ENCODE data around the gene KCND1. TPM values are rescaled to one million over a fixed set of nuclear protein-coding genes. Genes with fewer than 3 reads are reported as not detected.

The KCND1 gene
- total RNA-seq = 0.51 and 1.1 TPM in 2 replicates

DNA sequence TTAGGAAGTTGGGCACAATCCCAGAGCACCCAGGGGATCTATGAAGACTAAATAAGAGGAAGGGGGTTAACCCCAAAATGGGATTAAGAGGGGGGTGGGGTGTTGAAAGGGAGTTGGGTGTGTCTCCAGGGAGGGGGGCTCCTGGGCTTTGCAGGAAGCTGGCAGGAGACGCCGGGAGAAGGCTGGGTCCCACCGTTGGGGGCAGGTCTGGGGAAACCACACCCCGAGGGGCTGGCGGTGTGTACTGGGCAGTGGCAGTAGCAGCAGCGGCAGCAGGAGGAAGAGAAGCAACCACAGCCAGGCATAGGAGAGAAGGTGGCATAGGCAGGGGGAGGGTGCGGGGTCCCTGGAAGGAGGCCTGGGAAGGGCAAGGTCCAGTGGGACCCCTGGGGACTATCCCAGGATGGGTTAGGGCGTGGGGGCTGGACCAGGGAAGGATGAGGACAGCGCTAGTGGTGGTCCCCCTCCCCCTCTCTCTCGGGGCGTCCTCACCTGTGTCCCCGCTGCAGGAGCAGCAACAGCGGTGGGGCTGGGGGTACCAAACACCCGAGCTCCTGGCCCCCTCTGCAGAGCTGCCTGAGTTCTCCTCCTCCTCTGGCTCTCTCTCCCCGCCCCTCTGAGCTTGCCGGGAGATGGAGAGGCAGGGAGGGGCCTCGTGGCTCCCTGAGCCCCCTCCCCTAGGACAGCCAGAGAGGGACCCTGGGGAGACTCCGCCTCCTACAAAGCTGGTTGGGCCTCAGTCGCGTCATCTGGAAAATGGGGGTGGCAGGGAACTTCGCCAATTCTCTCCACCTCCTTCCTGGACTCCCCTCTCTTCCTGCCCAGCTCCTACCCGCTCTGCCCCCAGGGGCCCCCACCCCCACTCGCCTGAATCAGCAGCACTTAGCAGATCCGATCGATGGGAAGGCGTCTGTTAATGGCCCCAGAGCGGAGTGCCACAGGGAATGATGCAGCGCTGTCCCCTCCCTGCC lies at the start of gene KCND1:
TSS of gene KCND1 (minus strand) at position 596 of the 971 bp plus-strand sequence. CDS start 1,573 bp downstream, outside the sequence.
- TF ChIP-seq, protein P1, sequence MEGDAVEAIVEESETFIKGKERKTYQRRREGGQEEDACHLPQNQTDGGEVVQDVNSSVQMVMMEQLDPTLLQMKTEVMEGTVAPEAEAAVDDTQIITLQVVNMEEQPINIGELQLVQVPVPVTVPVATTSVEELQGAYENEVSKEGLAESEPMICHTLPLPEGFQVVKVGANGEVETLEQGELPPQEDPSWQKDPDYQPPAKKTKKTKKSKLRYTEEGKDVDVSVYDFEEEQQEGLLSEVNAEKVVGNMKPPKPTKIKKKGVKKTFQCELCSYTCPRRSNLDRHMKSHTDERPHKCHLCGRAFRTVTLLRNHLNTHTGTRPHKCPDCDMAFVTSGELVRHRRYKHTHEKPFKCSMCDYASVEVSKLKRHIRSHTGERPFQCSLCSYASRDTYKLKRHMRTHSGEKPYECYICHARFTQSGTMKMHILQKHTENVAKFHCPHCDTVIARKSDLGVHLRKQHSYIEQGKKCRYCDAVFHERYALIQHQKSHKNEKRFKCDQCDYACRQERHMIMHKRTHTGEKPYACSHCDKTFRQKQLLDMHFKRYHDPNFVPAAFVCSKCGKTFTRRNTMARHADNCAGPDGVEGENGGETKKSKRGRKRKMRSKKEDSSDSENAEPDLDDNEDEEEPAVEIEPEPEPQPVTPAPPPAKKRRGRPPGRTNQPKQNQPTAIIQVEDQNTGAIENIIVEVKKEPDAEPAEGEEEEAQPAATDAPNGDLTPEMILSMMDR (conservative IDR thresholded peaks at IDR 0.05; ENCODE audit: low read depth, low read length) = no peak
- peak within 1 kb of the TSS; percentile 55 for H3K4me3 ChIP-seq (ENCODE audit: low read depth, low read length)
- DNase-seq (ENCODE audit: low read depth) = no peak

DNA sequence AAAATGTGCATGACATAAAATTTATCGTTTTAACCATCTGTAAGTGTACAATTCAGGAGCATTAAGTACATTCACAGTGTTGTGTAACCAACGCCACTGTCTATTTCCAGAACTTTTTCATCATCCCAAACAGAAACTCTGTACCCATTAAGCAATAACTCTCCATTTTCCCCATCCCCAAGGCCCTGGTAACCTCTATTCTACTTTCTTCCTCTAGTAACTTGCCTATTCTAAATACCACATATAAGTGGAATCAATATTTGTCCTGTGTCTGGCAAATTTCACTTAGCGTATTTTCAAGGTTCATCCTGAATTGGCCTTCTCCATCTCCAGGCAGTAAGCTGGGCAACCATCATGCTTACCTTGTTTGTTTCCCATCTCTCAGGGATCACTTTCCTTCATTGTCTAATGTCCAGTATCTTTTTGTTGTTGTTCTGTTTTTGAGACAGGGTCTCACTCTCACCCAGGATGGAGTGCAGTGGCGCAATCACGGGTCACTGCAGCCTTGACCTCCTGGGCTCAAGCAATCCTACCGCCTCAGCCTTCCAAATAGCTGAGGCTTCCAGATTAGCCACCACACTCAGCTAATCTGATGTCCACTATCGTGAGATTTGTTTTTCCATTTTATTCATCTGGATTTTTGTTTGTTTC lies 48.1 kb upstream of the KCND1 start:
- TF ChIP-seq, protein P1 (conservative IDR thresholded peaks at IDR 0.05; ENCODE audit: low read depth, low read length) = no peak
- no peak overlapping the region for H3K4me3 ChIP-seq (ENCODE audit: low read depth, low read length)
- DNase-seq (ENCODE audit: low read depth) = no peak

DNA sequence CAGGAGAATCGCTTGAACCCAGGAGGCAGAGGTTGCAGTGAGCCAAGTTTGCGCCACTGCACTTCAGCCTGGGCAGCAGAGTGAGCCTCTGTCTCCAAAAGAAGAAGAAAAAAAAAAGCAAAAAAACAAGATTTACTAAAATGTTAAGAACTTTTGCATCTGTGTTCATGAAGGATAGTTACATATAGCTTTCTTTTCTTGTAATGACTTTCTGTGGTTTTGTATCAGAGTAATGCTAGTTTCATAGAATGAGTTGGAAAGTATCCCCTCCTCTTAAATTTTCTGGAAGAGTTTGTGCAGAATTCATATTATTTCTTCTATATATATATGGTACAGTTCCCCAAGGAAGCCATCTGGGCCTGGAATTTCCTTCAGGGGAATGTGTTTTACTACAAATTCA lies 47.4 kb upstream of the KCND1 start:
- TF ChIP-seq, protein P1 (conservative IDR thresholded peaks at IDR 0.05; ENCODE audit: low read depth, low read length) = no peak
- DNase-seq (ENCODE audit: low read depth) = no peak
- no peak overlapping the region for H3K4me3 ChIP-seq (ENCODE audit: low read depth, low read length)

DNA sequence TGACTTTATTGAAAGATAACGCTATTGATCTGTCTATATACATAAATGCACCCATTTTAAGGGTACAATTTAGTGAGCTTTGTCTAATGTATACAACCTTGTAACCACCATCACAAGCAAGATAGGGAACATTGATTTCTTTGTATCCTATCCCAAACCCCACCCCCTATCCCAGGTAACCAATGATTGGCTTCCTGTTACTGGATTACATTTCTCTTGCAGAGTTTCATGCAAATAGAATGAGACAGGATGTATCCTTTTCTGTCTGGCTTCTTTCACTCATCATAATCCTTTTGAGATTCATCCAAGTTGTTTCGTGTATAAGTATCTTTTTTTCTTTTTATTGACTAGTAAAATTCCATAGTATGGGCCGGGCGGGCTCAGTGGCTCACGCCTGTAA lies 32.1 kb upstream of the KCND1 start:
- H3K4me3 ChIP-seq (ENCODE audit: low read depth, low read length) = no peak overlapping the region
- TF ChIP-seq, protein P1 (conservative IDR thresholded peaks at IDR 0.05; ENCODE audit: low read depth, low read length) = no peak
- DNase-seq (ENCODE audit: low read depth) = no peak

DNA sequence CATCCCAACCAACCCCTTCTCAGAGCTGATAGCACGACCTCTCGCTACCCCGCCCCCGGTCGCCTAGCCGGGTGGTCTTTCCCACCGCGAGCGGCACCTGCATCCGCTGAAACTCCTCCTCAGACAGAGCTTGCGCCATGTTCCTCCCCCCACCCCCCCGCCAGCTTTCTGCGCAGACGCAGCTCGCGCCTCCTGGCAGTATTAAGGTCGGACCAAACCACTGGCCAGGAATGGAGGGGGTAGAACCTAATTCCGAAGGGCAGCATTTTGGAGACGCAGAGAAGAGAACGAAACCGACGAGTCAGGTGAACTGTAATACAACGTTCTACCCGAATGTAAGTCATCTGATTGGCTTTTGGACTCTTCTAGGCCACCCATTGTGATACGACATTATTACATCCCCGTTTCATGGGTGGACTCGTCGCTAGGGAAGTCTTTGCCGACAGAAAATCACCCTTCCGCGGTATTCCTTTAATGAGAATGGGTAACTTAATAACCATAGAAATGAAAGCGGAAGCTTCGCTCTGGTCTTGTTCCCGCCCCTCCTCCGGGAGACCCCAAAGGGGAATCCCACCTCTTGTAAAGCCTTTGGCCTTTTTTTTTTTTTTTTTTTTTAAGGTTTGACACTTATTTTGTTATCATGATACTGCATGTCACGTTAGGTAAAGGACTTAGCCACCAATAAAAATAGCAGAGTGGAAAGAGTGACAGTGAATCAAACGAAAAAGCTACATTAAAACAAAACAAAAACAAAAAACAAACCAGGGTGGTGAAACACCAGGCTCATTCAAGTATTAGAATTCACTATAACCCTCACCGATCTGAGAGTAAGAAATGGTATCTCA lies 30.7 kb upstream of the KCND1 start, which contains the start of gene GRIPAP1:
TSS of gene GRIPAP1 (minus strand) at position 174 of the 845 bp plus-strand sequence. CDS start at position 139, 35 bp downstream.
- peak within 1 kb of the TSS; percentile 84 for H3K4me3 ChIP-seq (ENCODE audit: low read depth, low read length)
- TF ChIP-seq, protein P1 (conservative IDR thresholded peaks at IDR 0.05; ENCODE audit: low read depth, low read length) = no peak
- peak; percentile 89 for DNase-seq (ENCODE audit: low read depth)

DNA sequence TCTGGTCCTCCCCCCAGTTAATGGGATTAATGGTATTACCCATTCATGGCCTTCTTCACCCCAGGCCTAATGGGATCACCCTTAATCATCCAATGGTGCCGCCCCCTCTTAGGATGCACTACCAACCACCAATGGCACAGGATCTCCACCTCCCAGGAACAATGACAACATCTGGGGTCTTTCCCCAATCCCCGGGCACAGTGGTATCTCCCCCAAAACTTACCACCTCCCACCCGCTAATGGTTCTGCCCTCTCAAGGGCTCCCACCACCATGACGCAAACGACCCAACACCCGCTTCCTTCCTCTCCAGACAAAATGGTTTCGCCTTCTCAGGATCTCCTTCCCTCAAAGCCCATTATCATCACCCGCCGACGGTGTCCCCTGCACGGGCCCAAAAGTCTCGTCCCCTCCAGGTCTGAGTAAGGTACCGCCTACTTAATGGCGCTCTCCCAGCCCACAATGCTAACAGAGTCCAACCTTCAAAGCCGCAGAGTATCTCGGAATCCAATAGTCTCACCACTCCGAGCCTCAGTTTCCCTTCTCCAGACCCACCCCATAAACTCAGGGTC lies 30.0 kb upstream of the KCND1 start:
- DNase-seq (ENCODE audit: low read depth) = no peak
- TF ChIP-seq, protein P1 (conservative IDR thresholded peaks at IDR 0.05; ENCODE audit: low read depth, low read length) = no peak
- peak overlapping the region; percentile 84 for H3K4me3 ChIP-seq (ENCODE audit: low read depth, low read length)

Data from epithelial cell of proximal tubule (primary cell).